Tibial artery (tissue), 4 donors: ENCODE measurements around the gene FAM124B.

Experiments
- DNase-seq, 2 donors: peaks; one replicate each; pipeline ENCODE4 v3.0.0-alpha.2; 2019
- H3K27ac ChIP-seq, 2 donors: fragments of 200-600 bp; sonication (generic) in 1 of 2; 1 replicate in 1 of 2; 2 replicates in 1 of 2; pipeline ENCODE4 v1.5.1; 2018 to 2019; ENCODE audit warnings: mild to moderate bottlenecking in 1 of 2
- H3K27me3 ChIP-seq, 2 donors: fragments of 200-600 bp; sonication (generic) in 1 of 2; one replicate each; pipeline versions ENCODE4 v1.5.1 to v1.6.0; 2016 to 2019
- H3K36me3 ChIP-seq, 3 donors: fragments of 200-600 bp; sonication (generic) in 2 of 3; one replicate each; pipeline ENCODE4 v1.5.1; 2016 to 2019; ENCODE audit warnings: mild to moderate bottlenecking in 2 of 3
- H3K4me1 ChIP-seq, 4 donors: fragments of 200-600 bp; sonication (generic) in 2 of 4; 1 replicate in 3 of 4; 2 replicates in 1 of 4; pipeline ENCODE4 v1.5.1; 2016 to 2019
- H3K4me3 ChIP-seq, 2 donors: fragments of 200-600 bp; sonication (generic) in 1 of 2; 1 replicate in 1 of 2; 2 replicates in 1 of 2; pipeline ENCODE4 v1.5.1; 2018 to 2019; ENCODE audit warnings: mild to moderate bottlenecking in 2 of 2
- H3K9me3 ChIP-seq, 3 donors: fragments of 200-600 bp; sonication (generic) in 1 of 3; one replicate each; pipeline ENCODE4 v1.5.1; 2016 to 2019
- CTCF ChIP-seq, 2 experiments: fragments of 200-600 bp in 1 of 2; fragments of 450-650 bp in 1 of 2; IDR thresholded peaks; one replicate each; pipeline ENCODE4 v1.5.1; 2017 to 2019; ENCODE audit warnings: antibody characterized with exemption in 2 of 2, mild to moderate bottlenecking in 1 of 2, moderate library complexity in 1 of 2
- intact Hi-C: fragments of 100-400 bp; cut with DNase I; formaldehyde crosslinking; loops from one replicate; pipeline ENCODE4 v1.15.0; 2023; ENCODE audit warnings: low total_unique reads

Gene FAM124B

GRCh38 chr2:224426656-224427055 lies 24.7 kb upstream of the FAM124B start:
- TF ChIP-seq CTCF (IDR thresholded peaks at IDR 0.05): no peak
- Histone ChIP-seq H3K4me1 (no peaks in the 10 kb centered on the region), H3K36me3 (no peaks in the 10 kb centered on the region), H3K4me3 (no peak overlapping the region), H3K9me3 (no peaks in the 10 kb centered on the region), H3K27ac (no peak overlapping the region), H3K27me3 (no peaks in the 10 kb centered on the region)
- DNase-seq: no peak
- intact Hi-C loops: no loop called here

GRCh38 chr2:224421065-224421464 lies 19.2 kb upstream of the FAM124B start:
- DNase-seq: no peak
- H3K27ac ChIP-seq: no peak overlapping the region
- H3K9me3 ChIP-seq: no peaks in the 10 kb centered on the region
- H3K27me3 ChIP-seq: no peaks in the 10 kb centered on the region
- H3K4me1 ChIP-seq: no peaks in the 10 kb centered on the region
- no peak for TF ChIP-seq CTCF (IDR thresholded peaks at IDR 0.05)
- no peaks in the 10 kb centered on the region for H3K36me3 ChIP-seq
- H3K4me3 ChIP-seq: no peak overlapping the region
- intact Hi-C loops: no loop called here

GRCh38 chr2:224417947-224418346 lies 16.0 kb upstream of the FAM124B start:
- no peaks in the 10 kb centered on the region for H3K9me3 ChIP-seq
- intact Hi-C loops: no loop called here
- TF ChIP-seq CTCF (IDR thresholded peaks at IDR 0.05): no peak
- H3K27ac ChIP-seq: no peak overlapping the region
- no peak overlapping the region for H3K4me3 ChIP-seq
- DNase-seq: no peak
- no peaks in the 10 kb centered on the region for H3K36me3 ChIP-seq
- no peaks in the 10 kb centered on the region for H3K27me3 ChIP-seq
- no peaks in the 10 kb centered on the region for H3K4me1 ChIP-seq

- no peaks in the 10 kb centered on the region for H3K36me3 ChIP-seq
- H3K4me1 ChIP-seq: no peaks in the 10 kb centered on the region
- H3K4me3 ChIP-seq: no peak overlapping the region
- H3K27me3 ChIP-seq: no peaks in the 10 kb centered on the region
- no peaks in the 10 kb centered on the region for H3K9me3 ChIP-seq
- TF ChIP-seq CTCF (IDR thresholded peaks at IDR 0.05): no peak
- DNase-seq: no peak
- intact Hi-C loops: no loop called here
- H3K27ac ChIP-seq: no peak overlapping the region
Observed at GRCh38 chr2:224417361-224417729, 15.4 kb upstream of the FAM124B start.

- DNase-seq: no peak
- H3K9me3 ChIP-seq: no peaks in the 10 kb centered on the region
Observed at GRCh38 chr2:224416656-224417360, 14.9 kb upstream of the FAM124B start.

More at GRCh38 chr2:224416656-224417360, 14.9 kb upstream of the FAM124B start:
- no peaks in the 10 kb centered on the region for H3K27me3 ChIP-seq
- intact Hi-C loops: no loop called here
- TF ChIP-seq CTCF (IDR thresholded peaks at IDR 0.05): no peak
- no peak overlapping the region for H3K27ac ChIP-seq
- no peak overlapping the region for H3K4me3 ChIP-seq
- no peaks in the 10 kb centered on the region for H3K4me1 ChIP-seq
- no peaks in the 10 kb centered on the region for H3K36me3 ChIP-seq
